Measurements from ENCODE around the gene IL11. TPM values are rescaled to one million over a fixed set of nuclear protein-coding genes. Genes with fewer than 3 reads are reported as not detected.
"Not testable (repeated sequence)": the region's sequence is repeated elsewhere in the genome, so short reads cannot be mapped to it uniquely, and the experiment has no call there.

The IL11 gene
- total RNA-seq, 1 donor from 2014 or later = 2.2 TPM

DNA sequence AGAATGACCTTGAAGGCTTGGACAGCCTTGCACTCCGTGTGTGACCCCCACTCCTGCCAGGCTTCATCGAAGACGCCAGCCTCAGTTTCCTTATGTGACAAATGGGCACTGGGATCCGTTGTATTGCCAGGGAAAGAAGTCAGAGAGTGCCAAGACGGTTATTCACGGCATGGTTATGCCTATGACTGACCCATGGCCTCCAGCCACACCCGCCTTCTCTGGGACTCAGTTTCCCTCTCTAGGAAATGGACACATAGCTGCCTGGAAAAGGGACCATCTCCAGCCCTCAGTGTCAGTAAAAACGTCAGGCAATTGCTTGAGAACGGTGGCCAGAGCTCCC is 38.2 kb upstream of the IL11 start:
- TF ChIP-seq, protein P1, sequence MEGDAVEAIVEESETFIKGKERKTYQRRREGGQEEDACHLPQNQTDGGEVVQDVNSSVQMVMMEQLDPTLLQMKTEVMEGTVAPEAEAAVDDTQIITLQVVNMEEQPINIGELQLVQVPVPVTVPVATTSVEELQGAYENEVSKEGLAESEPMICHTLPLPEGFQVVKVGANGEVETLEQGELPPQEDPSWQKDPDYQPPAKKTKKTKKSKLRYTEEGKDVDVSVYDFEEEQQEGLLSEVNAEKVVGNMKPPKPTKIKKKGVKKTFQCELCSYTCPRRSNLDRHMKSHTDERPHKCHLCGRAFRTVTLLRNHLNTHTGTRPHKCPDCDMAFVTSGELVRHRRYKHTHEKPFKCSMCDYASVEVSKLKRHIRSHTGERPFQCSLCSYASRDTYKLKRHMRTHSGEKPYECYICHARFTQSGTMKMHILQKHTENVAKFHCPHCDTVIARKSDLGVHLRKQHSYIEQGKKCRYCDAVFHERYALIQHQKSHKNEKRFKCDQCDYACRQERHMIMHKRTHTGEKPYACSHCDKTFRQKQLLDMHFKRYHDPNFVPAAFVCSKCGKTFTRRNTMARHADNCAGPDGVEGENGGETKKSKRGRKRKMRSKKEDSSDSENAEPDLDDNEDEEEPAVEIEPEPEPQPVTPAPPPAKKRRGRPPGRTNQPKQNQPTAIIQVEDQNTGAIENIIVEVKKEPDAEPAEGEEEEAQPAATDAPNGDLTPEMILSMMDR (IDR thresholded peaks at IDR 0.05; ENCODE audit: unreplicated experiment) = no peak
- Mint-ChIP-seq H3K27me3 (peaks cover 14% of the 10 kb centered on the region), H3K27ac (peak overlapping the region; percentile 98), H3K9me3 (ENCODE audit: low read depth) (peaks cover 9% of the 10 kb centered on the region), H3K4me1 (ENCODE audit: low read depth) (peaks cover 14% of the 10 kb centered on the region), H3K4me3 (ENCODE audit: low read depth) (peak overlapping the region; percentile 88), H3K36me3 (ENCODE audit: insufficient read depth) (peaks cover 14% of the 10 kb centered on the region)
- no peak for DNase-seq (ENCODE audit: low spot score, unreplicated experiment)

GRCh38 chr19:55407800-55408532 is 37.7 kb upstream of the IL11 start:
- H3K9me3 Mint-ChIP-seq (ENCODE audit: low read depth) = peaks cover 9% of the 10 kb centered on the region
- peaks cover 14% of the 10 kb centered on the region for H3K4me1 Mint-ChIP-seq (ENCODE audit: low read depth)
- peak overlapping the region; percentile 88 for H3K4me3 Mint-ChIP-seq (ENCODE audit: low read depth)
- peak overlapping the region; percentile 98 for H3K27ac Mint-ChIP-seq
- H3K27me3 Mint-ChIP-seq = peaks cover 14% of the 10 kb centered on the region
- DNase-seq (ENCODE audit: low spot score, unreplicated experiment) = peak; percentile 90
- TF ChIP-seq, protein P1 (IDR thresholded peaks at IDR 0.05; ENCODE audit: unreplicated experiment) = no peak
- peaks cover 18% of the 10 kb centered on the region for H3K36me3 Mint-ChIP-seq (ENCODE audit: insufficient read depth)

DNA sequence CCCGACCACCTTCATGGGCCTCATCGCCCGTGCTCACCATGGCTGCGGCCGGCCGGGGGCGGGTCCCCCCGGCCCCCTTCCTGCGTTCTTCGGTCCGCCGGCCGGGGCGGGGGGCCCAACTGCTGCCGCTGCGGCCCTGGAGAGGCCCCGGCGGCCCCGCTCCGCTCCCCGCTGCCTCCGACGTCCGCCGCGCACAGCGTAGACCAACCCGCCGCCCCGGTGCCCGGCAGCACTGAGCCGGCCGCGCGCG is 37.2 kb upstream of the IL11 start, which contains the start of gene UBE2S:
Gene UBE2S (minus strand): TSS at position 239 of the 250 bp plus-strand sequence. CDS start 199 bp downstream, at position 40.
- Mint-ChIP-seq H3K27me3 (peaks cover 14% of the 10 kb centered on the region), H3K27ac (peak within 1 kb of the TSS; percentile 98), H3K4me1 (ENCODE audit: low read depth) (peaks cover 14% of the 10 kb centered on the region), H3K36me3 (ENCODE audit: insufficient read depth) (peaks cover 18% of the 10 kb centered on the region), H3K4me3 (ENCODE audit: low read depth) (peak within 1 kb of the TSS; percentile 88)
- DNase-seq (ENCODE audit: low spot score, unreplicated experiment); H3K9me3 Mint-ChIP-seq (ENCODE audit: low read depth): not testable (repeated sequence)

DNA sequence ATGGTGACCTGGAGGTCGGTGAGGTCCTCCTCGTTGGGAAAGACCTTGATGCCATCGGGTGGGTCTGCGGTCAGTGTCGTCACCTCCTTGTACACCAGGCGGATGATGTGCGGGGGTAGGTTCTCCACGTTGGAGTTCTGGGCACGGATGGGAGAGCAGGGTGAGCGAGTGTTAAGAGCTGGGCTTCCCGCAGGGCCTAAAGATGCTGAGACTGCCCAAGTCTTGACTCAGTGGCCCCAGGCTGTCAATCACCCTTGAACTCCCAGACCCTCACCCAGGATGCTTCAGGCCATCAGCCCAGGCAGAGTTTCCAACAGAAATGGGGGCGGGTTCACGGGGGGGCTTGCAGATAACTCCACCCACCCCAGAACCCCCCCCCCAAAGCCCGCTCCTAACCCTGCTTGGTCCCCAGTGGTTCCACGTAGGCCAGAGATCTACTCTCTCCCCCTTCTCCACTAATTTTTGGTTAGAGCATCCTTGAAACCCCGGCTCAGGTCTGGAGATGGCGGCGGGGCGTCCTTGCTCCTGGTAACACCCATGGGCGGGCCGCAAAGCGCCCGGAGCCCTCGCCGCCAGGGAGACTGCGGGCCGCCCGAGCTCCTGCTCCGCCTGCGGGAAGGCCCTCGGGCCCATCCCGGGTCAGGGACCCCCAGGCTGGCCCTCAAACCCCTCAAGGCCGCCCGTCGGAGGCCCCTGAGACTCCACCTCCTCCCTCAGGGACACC is 36.7 kb upstream of the IL11 start:
- peak overlapping the region; percentile 67 for H3K27ac Mint-ChIP-seq
- H3K4me1 Mint-ChIP-seq (ENCODE audit: low read depth) = peaks cover 14% of the 10 kb centered on the region
- peaks cover 14% of the 10 kb centered on the region for H3K27me3 Mint-ChIP-seq
- peaks cover 9% of the 10 kb centered on the region for H3K9me3 Mint-ChIP-seq (ENCODE audit: low read depth)
- TF ChIP-seq, protein P1 (IDR thresholded peaks at IDR 0.05; ENCODE audit: unreplicated experiment) = no peak
- no peak for DNase-seq (ENCODE audit: low spot score, unreplicated experiment)
- H3K4me3 Mint-ChIP-seq (ENCODE audit: low read depth) = peak overlapping the region; percentile 88
- peaks cover 18% of the 10 kb centered on the region for H3K36me3 Mint-ChIP-seq (ENCODE audit: insufficient read depth)

DNA sequence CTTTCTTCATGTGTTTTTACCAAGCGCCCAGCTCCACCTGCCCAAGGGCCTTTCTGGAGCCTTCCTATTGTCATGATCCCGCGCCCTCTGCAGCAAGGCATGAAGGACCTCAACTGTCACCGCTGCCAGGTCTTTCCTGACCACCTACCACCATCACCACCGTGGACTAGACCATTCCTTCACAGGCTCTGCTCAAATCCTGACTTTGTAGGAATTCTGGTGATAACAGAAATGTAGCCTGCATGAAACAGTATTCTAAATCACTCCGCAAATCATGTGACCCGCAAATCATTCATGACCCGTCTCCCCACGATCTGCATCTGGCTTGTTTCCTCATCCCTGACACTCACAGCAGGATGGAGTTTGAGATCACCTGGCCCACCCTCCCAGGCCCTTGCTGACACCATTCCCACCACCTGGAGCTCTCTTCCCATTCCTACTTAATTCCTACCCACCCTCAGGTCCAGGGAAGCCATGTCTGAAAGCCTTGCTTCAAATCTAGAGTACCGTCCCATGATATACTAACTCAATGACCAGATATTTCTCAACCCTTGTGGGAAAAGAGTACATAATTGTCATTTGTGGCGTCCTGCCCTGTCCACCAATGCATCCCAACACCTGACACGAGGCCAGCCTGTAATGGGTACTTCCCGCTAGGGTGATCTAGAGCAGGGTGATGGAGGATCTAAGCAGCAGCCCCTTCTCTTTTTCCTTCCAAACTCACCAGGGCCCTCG is 36.0 kb upstream of the IL11 start:
- TF ChIP-seq, protein P1 (IDR thresholded peaks at IDR 0.05; ENCODE audit: unreplicated experiment) = no peak
- DNase-seq (ENCODE audit: low spot score, unreplicated experiment) = no peak
- H3K4me1 Mint-ChIP-seq (ENCODE audit: low read depth) = peaks cover 14% of the 10 kb centered on the region
- peaks cover 19% of the 10 kb centered on the region for H3K36me3 Mint-ChIP-seq (ENCODE audit: insufficient read depth)
- peaks cover 9% of the 10 kb centered on the region for H3K9me3 Mint-ChIP-seq (ENCODE audit: low read depth)
- peaks cover 12% of the 10 kb centered on the region for H3K27me3 Mint-ChIP-seq
- H3K27ac Mint-ChIP-seq = peak overlapping the region; percentile 87
- H3K4me3 Mint-ChIP-seq (ENCODE audit: low read depth) = peak overlapping the region; percentile 88

All from progenitor cell of endocrine pancreas (in vitro differentiated cells).